ENCODE data around the gene ZNF768. TPM values are rescaled to one million over a fixed set of nuclear protein-coding genes. Genes with fewer than 3 reads are reported as not detected.

The ZNF768 gene
- total and polyA plus RNA-seq, 12 donors: 8.7 to 103 (median 30.9) TPM

DNA sequence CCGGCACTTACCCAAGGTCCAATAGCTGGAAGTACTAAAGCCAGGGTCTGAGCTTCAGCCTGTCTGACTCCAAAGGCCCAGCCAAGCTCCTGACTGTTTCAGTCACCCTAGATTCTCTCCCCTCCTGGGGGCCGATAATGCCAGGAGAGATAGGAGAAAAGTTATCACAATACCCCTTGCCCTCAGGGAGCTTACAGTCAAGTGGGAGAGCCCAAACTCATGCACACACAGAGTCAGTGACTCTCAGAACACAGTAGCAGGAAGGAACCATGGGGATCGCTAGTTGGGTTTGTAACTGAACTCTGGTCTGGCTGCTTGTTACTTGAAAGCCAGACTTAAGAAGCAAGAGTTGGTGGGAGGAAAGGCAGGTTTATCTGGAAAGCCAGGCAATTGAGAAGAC, 14.9 kb downstream of the ZNF768 start:
- intact Hi-C loops (cut with DNase I): no loop called here
- WGBS, 4 donors: 84 to 97% (median 88%) methylated on average over 3 of the region's 3 CpGs
- no peak for TF ChIP-seq POLR2A (IDR thresholded peaks at IDR 0.05)
- TF ChIP-seq, protein P1, sequence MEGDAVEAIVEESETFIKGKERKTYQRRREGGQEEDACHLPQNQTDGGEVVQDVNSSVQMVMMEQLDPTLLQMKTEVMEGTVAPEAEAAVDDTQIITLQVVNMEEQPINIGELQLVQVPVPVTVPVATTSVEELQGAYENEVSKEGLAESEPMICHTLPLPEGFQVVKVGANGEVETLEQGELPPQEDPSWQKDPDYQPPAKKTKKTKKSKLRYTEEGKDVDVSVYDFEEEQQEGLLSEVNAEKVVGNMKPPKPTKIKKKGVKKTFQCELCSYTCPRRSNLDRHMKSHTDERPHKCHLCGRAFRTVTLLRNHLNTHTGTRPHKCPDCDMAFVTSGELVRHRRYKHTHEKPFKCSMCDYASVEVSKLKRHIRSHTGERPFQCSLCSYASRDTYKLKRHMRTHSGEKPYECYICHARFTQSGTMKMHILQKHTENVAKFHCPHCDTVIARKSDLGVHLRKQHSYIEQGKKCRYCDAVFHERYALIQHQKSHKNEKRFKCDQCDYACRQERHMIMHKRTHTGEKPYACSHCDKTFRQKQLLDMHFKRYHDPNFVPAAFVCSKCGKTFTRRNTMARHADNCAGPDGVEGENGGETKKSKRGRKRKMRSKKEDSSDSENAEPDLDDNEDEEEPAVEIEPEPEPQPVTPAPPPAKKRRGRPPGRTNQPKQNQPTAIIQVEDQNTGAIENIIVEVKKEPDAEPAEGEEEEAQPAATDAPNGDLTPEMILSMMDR (IDR thresholded peaks at IDR 0.05): no peak
- DNase-seq: no peak
- no peaks in the 10 kb centered on the region for H3K4me1 ChIP-seq (replicated peaks in 1 of 2)
- no peaks in the 10 kb centered on the region for H3K9me3 ChIP-seq (replicated peaks in 1 of 3)
- H3K36me3 ChIP-seq (replicated peaks in 1 of 2): no peaks in the 10 kb centered on the region
- no peak overlapping the region for H3K27ac ChIP-seq
- H3K27me3 ChIP-seq: no peaks in the 10 kb centered on the region
- no peak overlapping the region for H3K4me3 ChIP-seq

DNA sequence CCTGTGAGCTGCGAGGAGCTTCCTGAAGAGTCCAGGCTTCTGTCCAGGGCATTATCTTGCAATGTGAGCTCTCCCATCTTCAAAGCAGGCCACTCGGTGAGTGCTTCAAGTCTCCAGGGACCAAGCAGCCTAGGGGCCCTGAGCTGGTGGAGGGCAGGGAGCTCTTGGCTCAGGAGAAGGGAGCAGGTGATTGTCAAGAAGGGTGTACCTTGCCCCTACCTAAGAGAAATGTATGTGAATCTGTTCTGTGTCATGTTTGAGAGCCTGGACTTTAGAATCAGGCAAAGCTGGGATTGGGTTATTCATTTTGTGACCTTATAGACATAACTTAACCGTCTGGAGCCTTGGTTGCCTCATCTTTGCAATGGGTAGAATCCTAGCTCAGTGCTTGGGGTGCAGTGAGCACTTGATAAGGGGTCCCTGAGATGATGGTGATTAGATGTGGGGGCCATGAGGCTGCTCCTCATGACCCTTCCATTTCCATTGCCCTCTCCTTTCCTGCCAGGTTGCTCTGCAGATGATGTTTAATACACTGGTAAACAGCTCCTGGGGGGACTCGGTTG, 15.9 kb downstream of the ZNF768 start:
- DNase-seq: no peak
- TF ChIP-seq, protein P1 (IDR thresholded peaks at IDR 0.05): no peak
- no peak for TF ChIP-seq POLR2A (IDR thresholded peaks at IDR 0.05)
- no peaks in the 10 kb centered on the region for H3K27me3 ChIP-seq
- no peak overlapping the region for H3K4me3 ChIP-seq
- WGBS, 4 donors: 75 to 86% (median 81%) methylated on average over 1 to 4 of the region's 4 CpGs
- H3K36me3 ChIP-seq (replicated peaks in 1 of 2): no peaks in the 10 kb centered on the region
- no peaks in the 10 kb centered on the region for H3K4me1 ChIP-seq (replicated peaks in 1 of 2)
- no peaks in the 10 kb centered on the region for H3K9me3 ChIP-seq (replicated peaks in 1 of 3)
- H3K27ac ChIP-seq: no peak overlapping the region
- intact Hi-C loops (cut with DNase I): no loop called here

DNA sequence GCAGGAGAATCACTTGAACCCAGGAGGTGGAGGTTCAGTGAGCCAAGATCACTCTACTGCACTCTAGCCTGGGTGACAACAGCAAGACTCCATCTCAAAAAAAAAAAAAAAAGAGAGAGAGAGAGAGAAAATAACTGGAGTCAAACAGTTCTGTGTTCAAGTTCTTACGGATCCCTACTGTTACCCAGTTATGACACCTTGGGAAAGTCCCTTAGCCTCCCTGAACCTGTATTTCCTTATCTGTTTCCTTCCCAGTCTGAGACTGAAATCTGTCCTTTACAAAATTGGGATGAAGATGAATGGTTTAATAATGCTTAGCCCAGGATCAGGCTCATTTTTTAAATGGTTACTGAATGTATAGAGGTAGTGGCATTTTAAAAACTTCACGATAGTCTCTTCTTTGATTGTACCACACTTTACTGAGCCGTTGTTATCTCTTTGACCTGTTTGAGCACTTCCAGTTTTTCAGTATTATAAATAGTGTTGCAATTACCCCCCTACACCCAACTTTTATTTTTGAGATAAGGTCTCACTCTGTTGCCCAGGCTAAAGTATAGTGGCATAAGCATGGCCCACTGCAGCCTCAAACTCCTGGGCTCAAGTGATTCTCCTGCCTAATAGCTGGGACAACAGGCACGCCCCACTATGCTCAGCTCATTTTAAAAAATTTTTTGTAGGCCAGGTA, 17.1 kb downstream of the ZNF768 start:
- intact Hi-C loops (cut with DNase I): no loop called here
- TF ChIP-seq, protein P1 (IDR thresholded peaks at IDR 0.05): no peak

DNA sequence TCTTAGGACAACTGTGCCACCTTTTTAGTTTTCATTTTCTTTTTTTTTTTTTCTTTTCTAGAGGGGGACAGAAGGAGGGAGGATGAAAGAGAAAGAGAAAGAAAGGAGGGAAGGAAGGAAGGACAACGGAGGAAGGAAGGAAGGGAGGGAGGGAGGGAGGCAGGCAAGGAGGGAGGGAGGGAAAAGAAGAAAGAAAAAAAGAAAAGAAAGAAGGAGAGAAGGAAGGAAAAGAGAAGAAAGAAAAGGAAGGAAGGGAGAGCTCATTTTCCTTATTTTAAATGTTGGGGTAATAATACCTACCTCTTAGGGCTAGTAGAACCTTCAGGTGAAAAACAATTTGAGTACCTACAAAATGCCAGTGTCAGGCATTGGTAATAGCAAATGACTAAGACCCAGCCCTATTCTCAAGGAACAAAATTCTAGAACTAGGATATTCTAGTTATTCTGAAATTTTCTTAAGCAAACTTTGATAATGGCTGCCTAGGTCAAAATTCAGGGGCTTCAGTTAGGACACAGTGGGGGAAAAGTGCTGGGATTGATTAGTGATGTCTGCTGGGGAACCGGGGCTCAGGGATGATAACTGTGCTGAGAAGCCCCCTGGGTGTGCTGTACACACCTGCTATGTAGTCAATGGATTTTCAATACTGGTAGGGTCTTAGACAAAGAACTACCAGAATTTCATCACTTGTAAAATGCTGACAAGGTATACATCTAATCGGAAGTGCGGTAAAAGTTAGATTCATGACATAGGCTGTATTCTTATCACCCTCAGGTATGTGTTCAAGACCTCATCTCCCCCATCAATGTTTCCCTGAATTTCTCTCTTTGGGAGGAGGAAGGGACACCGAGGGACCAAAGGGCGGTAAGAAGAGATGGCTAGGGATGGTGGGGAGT, 22.7 kb downstream of the ZNF768 start:
- intact Hi-C loops (cut with DNase I): no loop called here
- H3K4me3 ChIP-seq: no peak overlapping the region
- no peak for TF ChIP-seq POLR2A (IDR thresholded peaks at IDR 0.05)
- TF ChIP-seq, protein P1 (IDR thresholded peaks at IDR 0.05): no peak
- no peaks in the 10 kb centered on the region for H3K36me3 ChIP-seq (replicated peaks in 1 of 2)
- no peaks in the 10 kb centered on the region for H3K27me3 ChIP-seq
- no peak for DNase-seq
- no peaks in the 10 kb centered on the region for H3K9me3 ChIP-seq (replicated peaks in 1 of 3)
- WGBS, 4 donors: 78 to 83% (median 80%) methylated on average over 6 of the region's 6 CpGs
- H3K4me1 ChIP-seq (replicated peaks in 1 of 2): no peaks in the 10 kb centered on the region
- no peak overlapping the region for H3K27ac ChIP-seq

More for the DNA sequence above, 17.1 kb downstream of the ZNF768 start:
- Histone ChIP-seq H3K36me3 (replicated peaks in 1 of 2) (no peaks in the 10 kb centered on the region), H3K27me3 (no peaks in the 10 kb centered on the region), H3K4me3 (no peak overlapping the region), H3K4me1 (replicated peaks in 1 of 2) (no peaks in the 10 kb centered on the region), H3K27ac (no peak overlapping the region), H3K9me3 (replicated peaks in 1 of 3) (no peaks in the 10 kb centered on the region)
- no peak for DNase-seq
- whole genome bisulfite sequencing, 4 donors: 73 to 90% (median 81%) methylated on average over 4 of the region's 4 CpGs

Data from adrenal gland (tissue), 12 donors.